Measurements from ENCODE around the gene NOPCHAP1. TPM values are rescaled to one million over a fixed set of nuclear protein-coding genes. Genes with fewer than 3 reads are reported as not detected.
A peak's percentile ranks its signal among the peaks of the same experiment; 100 is the strongest.

The NOPCHAP1 gene
- total RNA-seq: 10 to 100 TPM; 26.1 to 29.1 TPM
- polyA plus RNA-seq (2013, experiment 1 of 2): 20.8 TPM
- polyA plus RNA-seq (2013, experiment 2 of 2): 18.4 TPM
- long read RNA-seq, experiment 1, full-length matches to known transcripts: 17 of 23 reads
- long read RNA-seq, experiment 1, partial matches to known transcripts: 1 of 23 reads
- long read RNA-seq, experiment 1, other reads (novel, unspliced or antisense): 5 of 23 reads
- long read RNA-seq, experiment 2, full-length matches to known transcripts: 19 of 26 reads
- long read RNA-seq, experiment 2, partial matches to known transcripts: 2 of 26 reads
- long read RNA-seq, experiment 2, other reads (novel, unspliced or antisense): 5 of 26 reads
- long read RNA-seq, experiment 3, full-length matches to known transcripts: 15 of 16 reads
- long read RNA-seq, experiment 3, partial matches to known transcripts: 0 of 16 reads
- long read RNA-seq, experiment 3, other reads (novel, unspliced or antisense): 1 of 16 reads
- long read RNA-seq, experiment 4, partial matches to known transcripts: 0 of 1 reads
- long read RNA-seq, experiment 4, other reads (novel, unspliced or antisense): 1 of 1 reads

GRCh38 chr12:104986022-104986941 is at the start of gene NOPCHAP1:
Gene NOPCHAP1, plus strand, starts transcription at chr12:104986316. Its CDS starts 37 bp downstream, at chr12:104986353.
- peaks cover 25% of the 10 kb centered on the region for H3K36me3 Mint-ChIP-seq (ENCODE audit: low read depth)
- H3K9me3 Mint-ChIP-seq: no peaks in the 10 kb centered on the region
- peaks cover 8% of the 10 kb centered on the region for H3K4me1 Mint-ChIP-seq
- H3K9ac ChIP-seq (ENCODE audit: extremely low read depth, low read length, poor library complexity, severe bottlenecking): peak within 1 kb of the TSS; percentile 53
- no peaks in the 10 kb centered on the region for H3K4me1 ChIP-seq (ENCODE audit: control insufficient read depth, insufficient read depth, low read length)
- H3K9me3 ChIP-seq (ENCODE audit: control insufficient read depth, low read length): no peaks in the 10 kb centered on the region
- peak within 1 kb of the TSS; percentile 82 for H3K27ac Mint-ChIP-seq
- H3K27ac ChIP-seq (ENCODE audit: low read depth, low read length): no peak within 1 kb of the TSS
- TF ChIP-seq CTCF (conservative IDR thresholded peaks at IDR 0.05): no peak
- H3K4me3 ChIP-seq (ENCODE audit: low read length): peak within 1 kb of the TSS; percentile 98
- peak; percentile 99 for DNase-seq
- H3K27me3 Mint-ChIP-seq (ENCODE audit: insufficient read depth): peaks cover 9% of the 10 kb centered on the region
- peaks cover 32% of the 10 kb centered on the region for H3K36me3 ChIP-seq (ENCODE audit: control insufficient read depth, insufficient read depth, low read length)
- no peaks in the 10 kb centered on the region for H3K27me3 ChIP-seq (ENCODE audit: control insufficient read depth, insufficient read depth, low read length, poor library complexity, severe bottlenecking)
- 0 to 1% methylated on average over 5 to 58 of the region's 59 CpGs for WGBS, 2 experiments (ENCODE audit: insufficient coverage in 1 of 2, insufficient read length in 1 of 2)
- H3K4me3 Mint-ChIP-seq: peak within 1 kb of the TSS; percentile 75

- Histone ChIP-seq H3K27me3 (ENCODE audit: control insufficient read depth, insufficient read depth, low read length, poor library complexity, severe bottlenecking) (no peaks in the 10 kb centered on the region), H3K9me3 (ENCODE audit: control insufficient read depth, low read length) (no peaks in the 10 kb centered on the region), H3K4me1 (ENCODE audit: control insufficient read depth, insufficient read depth, low read length) (no peaks in the 10 kb centered on the region), H3K4me3 (ENCODE audit: low read length) (no peak overlapping the region), H3K9ac (ENCODE audit: extremely low read depth, low read length, poor library complexity, severe bottlenecking) (no peak overlapping the region), H3K36me3 (ENCODE audit: control insufficient read depth, insufficient read depth, low read length) (no peaks in the 10 kb centered on the region), H3K27ac (ENCODE audit: low read depth, low read length) (no peak overlapping the region)
- no peak for TF ChIP-seq CTCF (conservative IDR thresholded peaks at IDR 0.05)
- WGBS, 2 experiments (ENCODE audit: insufficient coverage in 1 of 2, insufficient read length in 1 of 2): 54 to 100% methylated on average over 1 to 3 of the region's 3 CpGs
- no peak overlapping the region for H3K4me3 Mint-ChIP-seq
- peaks cover 5% of the 10 kb centered on the region for H3K9me3 Mint-ChIP-seq
- no peak overlapping the region for H3K27ac Mint-ChIP-seq
- H3K36me3 Mint-ChIP-seq (ENCODE audit: low read depth): no peaks in the 10 kb centered on the region
- no peak for DNase-seq
- peaks cover 2% of the 10 kb centered on the region for H3K27me3 Mint-ChIP-seq (ENCODE audit: insufficient read depth)
- no peaks in the 10 kb centered on the region for H3K4me1 Mint-ChIP-seq
Measured at GRCh38 chr12:104938371-104938770, 47.7 kb upstream of the NOPCHAP1 start.

- no peak overlapping the region for H3K27ac Mint-ChIP-seq
- TF ChIP-seq CTCF (conservative IDR thresholded peaks at IDR 0.05): no peak
- H3K9me3 Mint-ChIP-seq: peaks cover 12% of the 10 kb centered on the region
- no peak for DNase-seq
- H3K4me3 Mint-ChIP-seq: no peak overlapping the region
- Histone ChIP-seq H3K4me1 (ENCODE audit: control insufficient read depth, insufficient read depth, low read length) (no peaks in the 10 kb centered on the region), H3K27ac (ENCODE audit: low read depth, low read length) (no peak overlapping the region), H3K27me3 (ENCODE audit: control insufficient read depth, insufficient read depth, low read length, poor library complexity, severe bottlenecking) (no peaks in the 10 kb centered on the region), H3K36me3 (ENCODE audit: control insufficient read depth, insufficient read depth, low read length) (no peaks in the 10 kb centered on the region), H3K9me3 (ENCODE audit: control insufficient read depth, low read length) (no peaks in the 10 kb centered on the region), H3K4me3 (ENCODE audit: low read length) (no peak overlapping the region), H3K9ac (ENCODE audit: extremely low read depth, low read length, poor library complexity, severe bottlenecking) (no peak overlapping the region)
- H3K27me3 Mint-ChIP-seq (ENCODE audit: insufficient read depth): peaks cover 2% of the 10 kb centered on the region
- H3K4me1 Mint-ChIP-seq: no peaks in the 10 kb centered on the region
- no peaks in the 10 kb centered on the region for H3K36me3 Mint-ChIP-seq (ENCODE audit: low read depth)
- whole genome bisulfite sequencing, 2 experiments (ENCODE audit: insufficient coverage in 1 of 2, insufficient read length in 1 of 2): 92 to 95% methylated on average over 1 to 2 of the region's 2 CpGs
Measured at GRCh38 chr12:104939089-104939488, 47.0 kb upstream of the NOPCHAP1 start.
